ENCODE data around the gene DEFB125.

DNA sequence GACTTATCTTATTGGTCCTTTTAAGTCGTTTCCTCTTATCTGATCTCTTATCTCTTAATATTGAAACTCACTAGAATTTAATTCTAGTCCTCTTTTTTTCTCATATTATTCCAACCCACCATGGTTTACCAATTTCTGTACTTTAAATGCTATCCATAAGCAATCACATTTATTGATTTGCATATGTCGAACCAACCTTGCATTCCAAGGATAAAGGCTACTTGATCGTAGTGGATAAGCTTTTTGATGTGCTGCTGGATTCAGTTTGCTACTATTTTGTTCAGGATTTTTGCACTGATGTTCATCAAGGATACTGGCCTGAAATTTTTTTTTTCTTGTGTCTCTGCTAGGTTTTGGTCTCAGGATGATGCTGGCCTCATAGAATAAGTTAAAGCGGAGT lies 7.7 kb downstream of the DEFB125 start:
- TF ChIP-seq GATA2 (IDR thresholded peaks at IDR 0.05; ENCODE audit: low read depth, low read length) (no peak), GATA3 (IDR thresholded peaks at IDR 0.05; ENCODE audit: low read depth, low read length) (no peak)

Data from SH-SY5Y (cell line).